ENCODE measurements around the gene NXPH4.
A peak's percentile ranks its signal among the peaks of the same experiment; 100 is the strongest.

The NXPH4 gene

DNA sequence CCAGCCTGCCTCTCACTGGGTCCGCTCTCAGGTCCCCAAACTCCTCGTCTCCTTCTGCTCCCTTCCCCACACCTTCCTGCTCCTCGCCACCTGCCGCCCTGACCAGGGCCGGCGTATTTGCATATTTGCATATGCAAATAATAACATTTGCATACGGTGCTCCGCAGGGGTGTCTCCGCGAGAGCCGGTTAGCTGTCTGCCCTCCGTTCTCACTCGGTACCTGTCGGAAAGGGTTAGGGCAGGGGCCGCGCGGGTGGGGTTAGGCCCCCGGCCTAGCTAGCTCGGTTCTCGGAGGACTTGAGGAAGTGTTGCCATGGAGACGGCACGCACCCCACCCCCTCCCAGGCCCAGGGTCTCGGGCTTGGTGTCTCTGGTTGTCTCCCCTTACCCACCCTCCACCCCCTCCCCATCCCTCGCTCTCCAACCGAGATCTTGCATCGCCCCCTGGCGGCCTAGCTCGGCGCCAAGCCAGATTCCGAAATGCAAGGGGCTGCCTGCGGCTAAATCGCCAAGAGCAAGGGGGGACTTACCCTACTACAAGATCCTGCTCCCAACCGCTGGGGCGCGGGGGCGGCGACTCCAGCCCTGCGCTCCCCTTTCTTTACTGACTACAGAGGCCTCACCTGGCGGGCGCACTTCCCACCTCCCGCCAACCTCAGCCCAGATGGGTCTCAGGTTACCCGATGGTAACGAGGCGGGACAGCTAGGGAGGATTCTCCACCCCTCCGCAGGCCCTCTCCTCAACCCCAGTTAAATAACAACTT lies 26.3 kb downstream of the NXPH4 start:
- peak in 1 of 2 donors; percentile 52 for DNase-seq (ENCODE audit: low read depth in 2 of 2)

GRCh38 chr12:57243521-57244311 lies 27.1 kb downstream of the NXPH4 start:
- DNase-seq (ENCODE audit: low read depth in 2 of 2), result peak; percentile 52 to 68

DNA sequence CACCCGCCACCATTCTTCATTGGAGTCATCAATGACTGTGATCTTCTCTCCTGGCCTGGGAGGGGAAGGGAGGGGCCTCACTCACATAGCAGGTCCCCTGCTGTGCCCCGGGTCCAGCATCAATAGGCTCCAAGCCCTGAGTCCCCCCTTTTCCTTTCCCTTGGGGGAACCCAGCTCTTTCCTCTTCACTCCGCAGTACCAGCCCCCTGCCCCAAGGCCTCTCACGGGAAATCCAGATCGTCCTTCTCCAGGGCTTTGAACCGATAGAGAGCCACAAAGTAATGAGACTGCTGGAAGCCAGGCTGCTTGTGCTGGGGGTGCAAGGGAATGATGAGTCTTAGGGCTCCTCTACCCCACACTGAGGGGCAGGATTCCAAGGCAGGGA lies 27.7 kb downstream of the NXPH4 start:
- no peak for DNase-seq (ENCODE audit: low read depth in 2 of 2)

DNA sequence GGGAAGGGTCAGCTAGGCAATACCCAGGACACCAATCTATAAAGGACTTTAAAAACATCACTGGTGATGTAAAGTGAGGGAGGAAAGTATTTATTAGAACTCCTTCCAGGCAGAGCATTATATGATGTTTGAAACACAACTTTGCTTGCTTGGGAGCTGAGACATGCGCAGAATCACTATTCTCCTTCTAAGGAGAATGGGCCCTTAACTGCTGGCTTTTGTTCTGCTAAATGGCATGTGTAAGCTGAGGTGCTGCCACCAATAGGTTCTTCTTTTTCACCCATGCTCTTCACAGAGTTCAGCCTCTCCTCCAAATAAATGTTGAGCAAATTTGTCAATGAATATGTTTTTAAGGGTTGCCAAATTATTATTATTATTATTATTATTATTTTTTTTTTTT lies 30.4 kb downstream of the NXPH4 start:
- no peak for DNase-seq (ENCODE audit: low read depth in 2 of 2)

GRCh38 chr12:57248934-57249742 lies 32.5 kb downstream of the NXPH4 start:
- DNase-seq (ENCODE audit: low read depth in 2 of 2), result no peak

- DNase-seq (ENCODE audit: low read depth in 2 of 2), result no peak
Observed at GRCh38 chr12:57250541-57250940, 33.9 kb downstream of the NXPH4 start.

- no peak for DNase-seq (ENCODE audit: low read depth in 2 of 2)
Observed at GRCh38 chr12:57250956-57251355, 34.4 kb downstream of the NXPH4 start, which contains the start of gene STAC3. TSS of gene STAC3 (minus strand) at chr12:57251187. CDS start at chr12:57249636, 1,551 bp downstream.

GRCh38 chr12:57254506-57255280 lies 38.1 kb downstream of the NXPH4 start:
- DNase-seq (ENCODE audit: low read depth in 2 of 2), result no peak

- no peak for DNase-seq (ENCODE audit: low read depth in 2 of 2)
Observed at GRCh38 chr12:57255916-57256315, 39.3 kb downstream of the NXPH4 start.

- no peak for DNase-seq (ENCODE audit: low read depth in 2 of 2)
Observed at GRCh38 chr12:57258977-57259970, 42.7 kb downstream of the NXPH4 start.

- no peak for DNase-seq (ENCODE audit: low read depth in 2 of 2)
Observed at GRCh38 chr12:57260366-57260765, 43.8 kb downstream of the NXPH4 start.

- no peak for DNase-seq (ENCODE audit: low read depth in 2 of 2)
Observed at GRCh38 chr12:57261428-57261865, 44.9 kb downstream of the NXPH4 start.

GRCh38 chr12:57262126-57262822 lies 45.7 kb downstream of the NXPH4 start:
- DNase-seq (ENCODE audit: low read depth in 2 of 2), result no peak

GRCh38 chr12:57263096-57263495 lies 46.5 kb downstream of the NXPH4 start:
- no peak for DNase-seq (ENCODE audit: low read depth in 2 of 2)

DNA sequence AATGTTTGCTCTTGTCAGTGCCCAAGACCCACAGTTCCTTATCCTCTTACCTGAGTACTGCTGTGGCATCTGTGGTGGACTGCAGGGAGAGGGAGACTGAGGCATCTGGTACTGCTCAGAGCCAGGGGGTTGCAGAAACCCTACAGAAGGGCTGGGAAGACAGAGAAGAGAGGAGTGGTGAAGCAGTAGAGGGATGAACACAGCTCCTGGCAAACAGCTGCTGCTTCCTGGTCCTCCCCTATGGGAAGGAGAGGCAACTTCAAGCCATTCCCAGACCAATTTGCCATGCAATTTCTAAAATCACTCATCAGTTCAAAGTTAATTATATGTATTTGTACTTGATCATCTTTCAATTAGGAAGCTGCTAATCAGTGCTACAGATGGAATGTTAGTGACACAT lies 50.1 kb downstream of the NXPH4 start:
- DNase-seq (ENCODE audit: low read depth in 2 of 2), result no peak

- no peak for DNase-seq (ENCODE audit: low read depth in 2 of 2)
Observed at GRCh38 chr12:57268264-57268663, 51.7 kb downstream of the NXPH4 start.

DNA sequence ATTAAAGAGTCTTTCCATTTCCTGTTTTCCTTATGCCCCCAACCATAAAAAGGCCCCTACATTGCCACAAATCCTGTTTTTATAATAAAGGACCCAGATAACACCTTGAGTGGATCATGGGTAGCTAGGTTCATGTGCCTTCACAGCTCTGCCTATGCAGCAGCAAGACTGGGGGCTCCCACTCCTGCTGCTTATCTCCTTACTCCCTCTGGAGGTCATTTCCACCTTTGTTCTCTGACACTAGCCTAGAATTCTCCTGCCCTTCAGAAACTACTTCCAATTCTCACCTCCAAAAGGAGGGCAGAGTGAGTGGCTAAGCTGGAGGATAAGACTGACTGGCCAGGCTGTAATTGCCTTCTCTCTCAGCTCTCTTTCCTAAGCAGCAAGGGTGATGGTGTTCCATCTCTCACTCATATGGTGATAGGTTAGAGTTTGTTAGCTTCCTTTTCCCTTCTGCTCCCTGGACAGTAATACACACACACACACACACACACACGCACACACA lies 54.4 kb downstream of the NXPH4 start:
- no peak for DNase-seq (ENCODE audit: low read depth in 2 of 2)

GRCh38 chr12:57272337-57273151 lies 56.0 kb downstream of the NXPH4 start:
- DNase-seq (ENCODE audit: low read depth in 2 of 2), result no peak

Data from stimulated activated CD8-positive, alpha-beta memory T cell treated with anti-CD3 and anti-CD28 coated beads, Interleukin-7, amount 100 ng/mL, for 1 hour (primary cell).